NCI-H774 (cell line): ENCODE measurements around the gene UBE2G2.

Experiments used
- DNase-seq: peaks from one replicate; lab custom pipeline; 2025; lab: John Stamatoyannopoulos, UW

The UBE2G2 gene, protein sequence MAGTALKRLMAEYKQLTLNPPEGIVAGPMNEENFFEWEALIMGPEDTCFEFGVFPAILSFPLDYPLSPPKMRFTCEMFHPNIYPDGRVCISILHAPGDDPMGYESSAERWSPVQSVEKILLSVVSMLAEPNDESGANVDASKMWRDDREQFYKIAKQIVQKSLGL

DNA sequence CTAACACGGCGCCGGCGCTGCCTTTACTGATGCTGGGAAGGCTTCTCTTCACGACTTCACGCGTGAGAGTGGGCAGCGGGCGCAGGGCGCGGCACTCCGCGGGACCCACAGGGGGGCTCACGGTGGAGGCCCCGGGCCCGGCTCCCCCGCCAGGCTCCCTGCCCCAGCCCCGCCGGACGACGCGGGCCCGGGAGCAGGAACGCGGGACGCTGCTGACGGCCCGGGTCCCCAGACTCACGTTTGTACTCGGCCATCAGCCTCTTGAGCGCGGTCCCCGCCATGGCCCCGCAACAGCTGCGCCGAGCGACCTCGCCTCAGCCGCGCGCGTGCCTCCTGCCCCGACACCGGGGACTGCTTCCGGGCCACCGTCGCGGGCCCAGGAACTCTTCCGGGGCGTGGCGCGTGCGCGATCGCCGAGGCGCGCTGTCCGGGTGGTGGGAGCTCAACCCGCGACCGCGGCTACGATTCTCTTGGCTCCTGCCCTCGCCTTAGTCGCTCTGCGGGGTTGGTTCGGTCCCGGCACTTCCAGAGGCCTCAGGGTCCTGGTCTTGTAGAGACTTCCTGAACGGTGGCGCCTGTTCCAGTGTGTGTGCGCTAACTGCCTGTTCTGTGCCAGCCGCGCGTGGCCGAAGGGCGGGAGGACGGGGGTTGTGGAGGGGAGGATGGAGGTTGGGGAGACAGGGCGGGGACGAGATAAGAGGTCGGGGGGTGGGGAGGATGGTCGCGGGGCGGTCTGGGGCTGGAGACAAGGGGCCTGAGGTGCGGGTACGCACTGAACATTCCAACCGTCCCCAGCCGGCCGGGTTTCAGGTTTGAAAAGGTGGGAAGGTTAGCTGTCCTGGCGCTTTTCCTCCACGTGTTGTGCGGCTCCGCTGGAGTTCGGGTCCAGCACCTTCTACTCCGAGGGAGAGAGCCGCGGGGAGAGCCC lies at the start of gene UBE2G2:
UBE2G2 (minus strand) TSS at position 353 of the 928 bp plus-strand sequence; CDS start at position 281, 72 bp downstream.
- DNase-seq = peak; percentile 49

DNA sequence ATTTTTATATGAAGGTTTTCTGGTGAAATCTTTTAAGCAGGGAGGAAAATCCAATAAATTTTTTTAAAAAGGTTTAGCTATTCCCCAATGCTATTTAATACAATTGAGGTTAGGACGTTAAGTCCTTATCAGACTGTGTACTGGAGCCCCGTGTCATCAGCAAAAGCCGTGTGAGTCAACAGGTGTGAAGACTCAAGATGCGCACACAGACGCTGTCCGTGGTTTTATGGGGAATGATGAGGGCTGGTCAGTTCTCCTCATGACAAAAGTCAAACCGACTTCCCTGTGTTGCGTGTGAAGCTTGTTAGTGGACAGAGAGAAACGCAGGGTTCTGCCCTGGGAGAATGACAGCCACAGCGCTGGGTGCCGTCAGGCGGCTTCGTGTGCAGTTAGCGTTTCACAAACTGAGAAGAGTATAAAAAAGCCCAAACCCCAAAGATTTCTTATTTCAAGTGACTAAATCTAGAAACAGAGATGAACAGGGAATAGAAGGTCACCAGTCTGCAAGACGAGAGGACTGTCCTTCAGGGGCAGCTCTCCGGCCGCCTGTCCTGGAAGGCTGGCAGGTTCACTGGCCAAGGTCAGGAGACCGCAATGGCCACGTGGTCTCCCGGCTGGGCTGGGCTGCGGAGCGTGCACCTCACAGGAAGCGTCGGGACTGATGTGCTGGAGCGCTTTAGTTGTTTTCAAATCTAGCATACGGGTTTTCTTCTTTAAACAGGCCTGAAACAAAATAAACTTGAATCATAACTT lies 49.5 kb upstream of the UBE2G2 start:
- DNase-seq = no peak

DNA sequence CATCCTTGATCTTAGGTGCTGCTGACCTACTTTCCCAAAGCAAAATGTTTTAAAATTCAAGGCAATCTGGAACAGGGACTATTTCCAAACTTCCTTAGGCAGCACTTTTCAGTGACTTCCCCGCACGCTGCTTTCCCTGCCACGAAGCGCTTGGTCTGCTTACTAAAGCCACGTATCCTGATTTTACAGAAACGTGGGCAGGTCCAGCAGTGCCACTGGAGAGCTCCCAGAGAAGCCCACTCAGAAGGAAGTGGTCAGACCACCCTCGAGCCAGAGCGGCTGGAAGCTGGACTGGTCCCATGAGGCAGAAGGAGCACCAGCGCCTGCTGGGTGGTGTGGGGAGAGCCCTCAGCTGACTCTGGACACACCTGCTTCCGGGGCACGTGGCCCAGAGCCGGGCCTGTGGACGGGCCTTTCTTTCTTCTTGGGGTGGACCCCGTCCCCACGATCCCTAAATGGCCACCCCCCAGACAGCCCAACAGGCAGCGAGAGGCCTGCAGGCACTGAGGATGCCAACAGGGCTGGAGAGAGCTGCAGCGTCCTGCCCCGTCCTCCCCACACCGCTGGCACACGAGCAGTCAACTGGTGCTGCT lies 48.7 kb upstream of the UBE2G2 start:
- DNase-seq = no peak

- no peak for DNase-seq
These were observed 48.1 kb upstream of the UBE2G2 start for GRCh38 chr21:44849616-44850130.

GRCh38 chr21:44848821-44849521 lies 47.4 kb upstream of the UBE2G2 start:
- DNase-seq = no peak

DNA sequence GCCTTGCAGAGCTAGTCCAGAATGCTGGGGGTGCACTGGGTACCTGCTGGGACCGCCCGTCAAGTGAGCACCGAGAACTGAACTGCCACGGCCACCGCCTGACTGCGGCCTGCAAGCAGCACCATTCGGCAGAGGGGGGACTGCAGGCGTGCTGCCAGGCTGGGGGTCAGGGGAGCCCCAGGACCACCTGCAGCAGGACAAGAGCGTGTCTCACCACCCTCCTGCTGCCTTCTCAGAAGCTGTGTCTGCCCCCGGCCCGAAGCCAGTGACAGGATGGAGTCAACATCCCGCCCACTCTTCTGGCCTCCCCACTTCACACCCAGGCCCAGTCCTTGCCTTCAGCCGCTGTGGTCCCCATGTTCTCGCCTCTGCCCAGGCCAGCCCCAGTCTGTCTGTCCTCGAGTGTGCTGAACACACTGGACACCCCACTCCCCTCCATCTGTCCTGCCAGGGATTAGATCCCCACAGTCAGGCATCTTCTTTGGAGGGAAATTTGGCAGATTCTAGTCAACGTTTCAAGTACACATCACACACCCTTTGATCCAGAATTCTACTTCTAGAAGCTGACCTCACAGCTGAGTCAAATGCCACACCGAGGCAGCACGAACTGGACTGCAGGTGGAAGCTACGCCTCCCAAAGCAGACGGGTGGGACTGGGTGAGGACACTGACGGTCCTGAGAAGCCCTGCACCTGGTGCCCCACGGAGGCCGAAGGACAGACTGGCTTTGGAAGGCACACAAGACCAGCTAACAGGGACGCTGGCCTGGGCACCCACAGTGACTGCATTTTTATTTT lies 45.8 kb upstream of the UBE2G2 start:
- DNase-seq = no peak

DNA sequence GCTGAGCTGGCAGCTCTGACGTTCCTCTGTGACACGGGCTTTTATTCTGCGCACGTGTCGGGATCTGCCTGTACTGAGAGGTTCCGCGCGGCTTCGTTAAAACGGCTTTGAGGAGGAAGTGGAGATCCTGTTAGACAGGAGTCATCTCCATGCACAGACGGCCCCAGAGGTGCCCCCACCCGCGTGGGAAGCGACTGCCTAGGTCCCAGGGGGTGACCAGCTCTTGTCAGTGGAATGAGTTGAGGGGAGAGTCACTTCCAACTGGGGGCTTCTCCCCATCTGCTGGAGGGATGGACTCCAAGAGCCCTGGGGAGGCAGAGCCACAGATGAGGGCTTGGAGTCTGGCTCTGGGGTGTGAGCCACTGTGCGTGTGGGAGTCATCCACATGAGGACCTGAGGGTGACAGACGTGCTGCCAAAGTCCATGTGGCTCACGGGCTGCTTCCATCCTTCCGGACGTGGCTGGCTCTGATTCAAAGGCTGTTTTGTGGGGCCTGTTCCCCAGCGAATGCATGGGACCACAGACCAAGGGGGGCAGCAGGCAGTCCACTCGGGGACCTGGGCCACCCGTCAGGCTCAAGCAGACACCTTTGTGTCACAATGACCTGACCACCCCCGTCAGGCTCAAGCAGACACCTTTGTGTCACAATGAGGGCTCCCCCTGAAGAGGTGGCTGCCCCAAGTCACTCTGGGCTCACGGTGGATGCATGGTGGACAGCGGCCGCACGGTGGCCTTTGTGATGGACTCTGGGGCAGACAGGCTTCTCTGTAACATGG lies 45.1 kb upstream of the UBE2G2 start:
- no peak for DNase-seq

DNA sequence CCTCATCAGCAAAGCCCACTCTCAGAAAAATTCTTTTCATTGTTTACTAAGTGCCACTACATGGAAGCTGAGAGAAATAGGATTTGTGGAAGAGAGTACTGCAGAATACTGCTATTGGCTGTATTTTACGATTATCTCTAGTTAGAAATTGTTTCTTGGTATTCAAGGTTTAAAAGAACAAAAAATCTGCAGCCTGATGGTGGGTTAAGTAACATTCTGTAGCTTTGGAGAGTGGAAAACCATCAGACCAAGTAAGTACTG lies 44.5 kb upstream of the UBE2G2 start:
- no peak for DNase-seq

DNA sequence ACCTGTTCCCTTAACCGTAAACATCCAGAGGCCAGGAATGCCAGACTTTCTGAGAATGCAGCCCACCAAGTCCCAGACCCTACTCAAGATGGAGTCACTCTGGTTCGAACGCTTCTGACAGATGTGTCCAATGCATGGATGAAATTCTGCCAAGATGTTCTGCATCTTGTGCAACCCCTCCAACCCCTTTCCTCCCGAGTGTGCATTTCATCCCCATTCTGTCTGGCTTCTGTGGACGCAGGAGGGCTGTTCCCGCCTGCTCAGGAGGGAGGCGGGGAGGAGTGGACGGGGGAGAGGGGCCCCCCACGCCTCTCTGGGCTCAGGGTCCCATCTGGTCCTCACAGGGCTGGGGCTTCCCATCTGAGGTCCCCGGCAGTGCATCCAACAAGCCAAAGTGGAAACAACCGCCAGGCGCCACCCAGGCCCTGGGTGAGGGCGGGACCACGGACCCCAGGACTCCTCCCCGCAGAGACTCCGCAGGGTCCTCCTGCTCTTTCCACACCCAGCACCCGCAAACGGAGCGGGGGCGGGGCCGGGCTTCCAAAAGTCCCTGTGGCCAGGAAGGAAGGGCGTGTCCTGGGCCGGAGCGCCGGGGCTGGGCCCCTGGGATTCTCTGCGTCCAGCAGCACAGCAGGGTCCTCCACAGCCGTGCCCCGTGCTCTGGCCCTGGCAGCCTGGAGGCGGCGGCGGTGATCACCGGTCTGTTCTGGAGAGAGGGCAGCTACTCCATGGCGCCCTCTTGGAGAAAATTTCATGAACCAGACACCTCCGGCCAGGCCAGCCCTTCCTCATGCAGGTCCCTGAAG lies 44.0 kb upstream of the UBE2G2 start:
- DNase-seq = no peak

GRCh38 chr21:44844256-44844655 lies 42.6 kb upstream of the UBE2G2 start:
- DNase-seq = no peak

GRCh38 chr21:44842721-44843445 lies 41.3 kb upstream of the UBE2G2 start:
- no peak for DNase-seq

- DNase-seq = no peak
These were observed 40.5 kb upstream of the UBE2G2 start for GRCh38 chr21:44842087-44842486.

- no peak for DNase-seq
These were observed 39.2 kb upstream of the UBE2G2 start for GRCh38 chr21:44840771-44841170.

DNA sequence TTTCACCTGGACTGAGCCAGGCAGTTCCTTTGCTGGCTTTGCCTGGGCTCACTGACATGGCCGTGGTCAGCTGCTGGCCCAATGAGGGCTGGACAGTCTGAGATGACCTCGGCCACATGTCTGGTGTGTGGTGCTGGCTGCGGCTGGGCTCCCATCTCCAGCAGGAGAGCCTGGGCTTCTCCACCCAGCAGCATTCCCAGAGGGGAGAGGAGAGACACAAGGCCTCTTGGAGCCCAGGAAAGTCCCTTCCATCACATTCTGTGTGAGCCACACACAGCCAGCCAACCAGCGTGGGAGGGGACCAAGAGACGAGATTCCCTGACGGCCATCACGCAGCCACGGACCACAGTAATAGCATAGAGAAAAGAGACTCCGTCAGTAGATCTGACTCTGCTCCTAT lies 37.3 kb upstream of the UBE2G2 start:
- no peak for DNase-seq

DNA sequence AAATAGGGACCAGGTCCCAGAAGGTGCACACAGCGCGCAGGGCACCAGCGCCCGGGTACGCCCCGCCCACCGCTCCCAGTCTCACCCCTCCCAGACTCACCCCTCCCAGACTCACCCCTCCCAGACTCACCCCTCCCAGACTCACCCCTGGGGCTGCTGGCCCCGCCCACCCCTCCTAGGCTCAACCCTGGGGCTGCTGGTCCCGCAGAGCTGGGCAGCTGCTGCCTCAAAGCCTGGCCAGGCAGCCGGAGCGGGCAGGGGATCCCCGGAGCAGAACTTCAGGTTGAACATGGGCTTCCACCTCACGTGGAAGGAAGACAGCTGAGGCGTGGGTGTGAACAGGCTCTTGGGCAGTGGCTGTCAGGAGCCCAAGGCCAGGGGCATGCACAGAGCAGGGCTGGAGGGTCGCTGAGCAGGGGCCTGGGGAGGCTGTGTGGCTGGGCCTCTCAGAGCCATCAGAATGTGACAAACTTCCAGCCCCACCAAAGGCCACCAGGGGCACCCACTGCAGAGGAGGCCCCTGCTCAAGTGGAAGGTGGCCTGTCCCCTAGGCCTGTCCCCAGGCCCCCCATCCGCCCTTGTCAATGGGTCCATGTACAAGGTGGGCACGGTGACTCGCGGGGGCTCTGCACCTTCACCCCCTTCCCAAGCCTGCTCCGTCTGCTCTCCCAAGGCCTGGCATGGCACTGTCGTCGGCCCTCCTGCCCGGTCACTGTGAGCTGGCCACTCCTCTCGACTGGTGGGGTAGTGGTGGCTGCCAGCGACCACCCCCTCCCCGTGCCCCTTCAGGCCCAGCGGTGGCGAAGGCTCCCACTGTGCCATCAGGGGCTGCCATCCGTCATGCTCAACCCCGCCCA lies 36.6 kb upstream of the UBE2G2 start:
- no peak for DNase-seq

GRCh38 chr21:44837537-44837936 lies 35.9 kb upstream of the UBE2G2 start:
- no peak for DNase-seq

DNA sequence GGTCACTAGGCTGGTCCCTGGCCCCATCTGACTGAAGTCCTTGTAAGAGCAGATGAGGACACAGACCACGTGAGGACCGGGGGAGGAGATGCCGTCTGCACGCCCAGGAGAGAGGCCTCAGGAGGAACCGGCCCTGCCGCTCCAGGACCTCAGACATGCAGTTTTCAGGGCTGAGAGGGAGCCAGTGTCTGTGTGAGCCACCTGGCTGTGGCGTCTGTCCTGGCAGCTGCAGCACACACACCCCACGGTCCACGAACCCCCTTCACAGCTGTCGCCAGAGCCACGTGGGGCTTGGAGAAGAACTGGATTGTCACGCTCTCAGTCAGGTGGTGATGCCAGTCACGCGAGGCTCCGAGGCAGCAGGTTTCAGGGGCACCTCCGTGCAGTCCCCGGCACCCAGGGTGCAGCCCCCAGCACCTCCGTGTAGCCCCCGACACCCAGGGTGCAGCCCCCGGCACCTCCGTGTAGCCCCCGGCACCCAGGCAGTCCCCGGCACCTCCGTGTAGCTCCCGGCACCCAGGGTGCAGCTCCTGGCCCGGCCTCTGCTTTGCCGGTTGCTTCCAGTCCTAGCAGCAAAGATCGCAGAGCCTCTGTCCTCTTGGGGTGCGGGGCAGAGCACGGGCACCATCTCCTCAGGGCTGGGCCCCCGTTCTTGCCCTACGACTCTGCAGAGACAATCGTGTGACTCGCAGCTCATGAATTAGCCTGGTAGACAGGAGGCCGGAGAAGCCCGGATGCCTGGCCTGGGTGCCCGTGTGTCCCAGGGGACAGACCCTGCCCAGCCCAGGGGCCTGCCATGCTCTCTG lies 35.2 kb upstream of the UBE2G2 start:
- no peak for DNase-seq
